Choroid plexus epithelial cell (primary cell): ENCODE measurements around the gene SHC1.

Experiments used
- DNase-seq: peaks from one replicate; pipeline ENCODE4 v3.0.0-alpha.2; 2010; ENCODE audit warnings: low read depth
- H3K4me3 ChIP-seq: 2 replicates; pipeline ENCODE4 v1.5.1; 2011; ENCODE audit warnings: low read depth, mild to moderate bottlenecking, control low read depth, low read length, moderate library complexity
- CTCF ChIP-seq: conservative IDR thresholded peaks from 2 replicates; pipeline ENCODE4 v1.5.1; 2011; ENCODE audit warnings: low read depth, mild to moderate bottlenecking, control low read depth, inconsistent platforms, low read length, moderate library complexity

Gene SHC1

GRCh38 chr1:154943649-154944400, 26.7 kb downstream of the SHC1 start:
- peak; percentile 48 for DNase-seq
- H3K4me3 ChIP-seq = no peak overlapping the region
- peak; percentile 87 for TF ChIP-seq CTCF

- no peak for DNase-seq
- no peak overlapping the region for H3K4me3 ChIP-seq
- TF ChIP-seq CTCF = no peak
Measured at GRCh38 chr1:154941333-154942013, 29.1 kb downstream of the SHC1 start.

- no peak for TF ChIP-seq CTCF
- no peak overlapping the region for H3K4me3 ChIP-seq
- DNase-seq = no peak
Measured at GRCh38 chr1:154940651-154941194, 29.8 kb downstream of the SHC1 start.

- no peak for DNase-seq
- no peak overlapping the region for H3K4me3 ChIP-seq
- no peak for TF ChIP-seq CTCF
Measured at GRCh38 chr1:154940213-154940560, 30.4 kb downstream of the SHC1 start.

- DNase-seq = no peak
- H3K4me3 ChIP-seq = no peak overlapping the region
- TF ChIP-seq CTCF = no peak
Measured at GRCh38 chr1:154938604-154939399, 31.7 kb downstream of the SHC1 start.

- no peak for TF ChIP-seq CTCF
- H3K4me3 ChIP-seq = no peak overlapping the region
- no peak for DNase-seq
Measured at GRCh38 chr1:154937988-154938386, 32.6 kb downstream of the SHC1 start.
